Neural progenitor cell (in vitro differentiated cells): ENCODE results near the gene ALOX15. TPM values are rescaled to one million over a fixed set of nuclear protein-coding genes. Genes with fewer than 3 reads are reported as not detected.
A peak's percentile ranks its signal among the peaks of the same experiment; 100 is the strongest.
"Not testable (repeated sequence)": the region's sequence is repeated elsewhere in the genome, so short reads cannot be mapped to it uniquely, and the experiment has no call there.

Experiments used
- DNase-seq: peaks from one replicate; pipeline ENCODE4 v3.0.0-alpha.2; 2016; ENCODE audit warnings: low spot score
- H2AFZ ChIP-seq: fragments of 200-600 bp; sonication (generic); replicated peaks from 2 replicates; pipeline ENCODE4 v1.6.1; 2016; ENCODE audit warnings: antibody characterized with exemption
- H3F3A ChIP-seq: fragments of 200-600 bp; sonication (generic); 2 replicates; pipeline ENCODE4 v1.6.1; 2016; ENCODE audit warnings: antibody characterized with exemption, low read depth
- H3K27ac ChIP-seq: fragments of 200-600 bp; sonication (generic); 2 replicates; pipeline ENCODE4 v1.5.1; 2016; ENCODE audit warnings: mild to moderate bottlenecking
- H3K27me3 ChIP-seq: fragments of 200-600 bp; sonication (generic); 2 replicates; pipeline ENCODE4 v1.6.1; 2016; ENCODE audit warnings: mild to moderate bottlenecking, moderate library complexity
- H3K36me3 ChIP-seq: fragments of 200-600 bp; sonication (generic); 2 replicates; pipeline ENCODE4 v1.5.1; 2016
- H3K4me1 ChIP-seq: fragments of 200-600 bp; sonication (generic); 2 replicates; pipeline ENCODE4 v1.6.1; 2016; ENCODE audit warnings: mixed run types
- H3K4me2 ChIP-seq: fragments of 200-600 bp; sonication (generic); 2 replicates; pipeline ENCODE4 v1.6.1; 2016
- H3K4me3 ChIP-seq: fragments of 200-600 bp; sonication (generic); 2 replicates; pipeline ENCODE4 v1.5.1; 2016
- H3K79me2 ChIP-seq: fragments of 200-600 bp; sonication (generic); 2 replicates; pipeline ENCODE4 v1.6.1; 2016; ENCODE audit warnings: low read depth
- H3K9ac ChIP-seq: fragments of 200-600 bp; sonication (generic); 2 replicates; pipeline ENCODE4 v1.6.1; 2016
- H3K9me3 ChIP-seq: fragments of 200-600 bp; sonication (generic); 2 replicates; pipeline ENCODE4 v1.5.1; 2016; ENCODE audit warnings: low read depth
- H4K20me1 ChIP-seq: fragments of 200-600 bp; sonication (generic); 2 replicates; pipeline ENCODE4 v1.6.1; 2016; ENCODE audit warnings: low read depth
- H3K27ac Mint-ChIP-seq: 3 replicates; pipeline ENCODE4 v1.8.0; 2021; ENCODE audit warnings: mixed read lengths
- H3K27me3 Mint-ChIP-seq: 2 replicates; pipeline ENCODE4 v1.8.0; 2022; ENCODE audit warnings: low read depth, mild to moderate bottlenecking, inconsistent platforms, moderate library complexity, mixed read lengths; ENCODE audit not compliant: insufficient read depth
- H3K36me3 Mint-ChIP-seq: 3 replicates; pipeline ENCODE4 v1.8.0; 2021; ENCODE audit warnings: mixed read lengths
- H3K4me1 Mint-ChIP-seq: 3 replicates; pipeline ENCODE4 v1.8.0; 2021; ENCODE audit warnings: mixed read lengths
- H3K4me3 Mint-ChIP-seq: 3 replicates; pipeline ENCODE4 v1.8.0; 2021; ENCODE audit warnings: mild to moderate bottlenecking, moderate library complexity, mixed read lengths
- H3K9me3 Mint-ChIP-seq: 3 replicates; pipeline ENCODE4 v1.8.0; 2020; ENCODE audit warnings: mixed read lengths
- EZH2 ChIP-seq: fragments of 200-600 bp; sonication (generic); IDR thresholded peaks from 2 replicates; pipeline ENCODE4 v1.6.1; 2017; ENCODE audit warnings: antibody characterized with exemption, mild to moderate bottlenecking, moderate library complexity
- EZH2phosphoT487 ChIP-seq: fragments of 200-600 bp; sonication (generic); IDR thresholded peaks from 2 replicates; pipeline ENCODE4 v1.6.1; 2017; ENCODE audit warnings: antibody characterized with exemption
- total RNA-seq: library from RNA; depleted of rRNA; stranded (reverse); fragments of >200 nt; gene quantifications from 2 replicates; pipeline ENCODE4 v1.2.3, GENCODE V29; 2015; ENCODE audit warnings: low replicate concordance
- TF ChIP-seq, protein P1 (sequence below): fragments of 200-600 bp; sonication (generic); IDR thresholded peaks from 2 replicates; pipeline ENCODE4 v1.5.1; 2017; ENCODE audit warnings: antibody characterized with exemption, mild to moderate bottlenecking

The ALOX15 gene
- total RNA-seq, 1 donor from 2014 or later, result not detected

DNA sequence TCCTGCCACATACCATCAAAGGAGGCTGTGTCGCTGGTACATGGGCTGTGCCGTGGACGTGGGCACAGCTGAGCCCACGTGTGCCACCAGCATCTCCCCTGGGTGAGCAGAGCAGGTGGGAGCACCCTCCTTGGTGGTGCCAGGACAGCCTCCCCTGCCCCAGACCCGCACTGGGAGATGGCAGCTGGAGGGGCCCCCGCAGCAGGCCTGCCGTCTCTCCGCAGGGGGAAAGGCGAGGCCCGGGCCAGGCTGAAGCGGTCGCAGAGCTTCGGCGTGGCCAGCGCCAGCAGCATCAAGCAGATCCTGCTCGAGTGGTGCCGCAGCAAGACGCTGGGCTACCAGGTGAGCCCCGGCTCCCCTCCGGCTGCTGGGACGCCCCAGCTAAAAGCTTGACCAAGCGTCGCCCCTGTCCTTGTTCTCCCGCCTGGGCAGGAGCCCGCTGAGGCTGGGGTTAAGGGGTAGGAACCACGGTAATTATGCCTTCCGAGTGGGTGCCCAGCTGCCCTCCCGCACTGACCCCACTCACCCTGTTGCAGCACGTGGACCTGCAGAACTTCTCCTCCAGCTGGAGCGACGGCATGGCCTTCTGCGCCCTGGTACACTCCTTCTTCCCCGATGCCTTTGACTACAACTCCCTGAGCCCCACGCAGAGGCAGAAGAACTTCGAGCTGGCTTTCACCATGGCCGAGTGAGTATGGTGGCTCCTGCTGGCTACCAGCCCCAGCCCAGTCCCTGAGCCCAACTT is 44.7 kb downstream of the ALOX15 start:
- no peak overlapping the region for H3K27ac ChIP-seq
- no peaks in the 10 kb centered on the region for H4K20me1 ChIP-seq
- Mint-ChIP-seq H3K27me3 (peaks cover 5% of the 10 kb centered on the region), H3K4me1 (peaks cover 36% of the 10 kb centered on the region), H3K27ac (peak overlapping the region; percentile 42), H3K36me3 (peaks cover 2% of the 10 kb centered on the region), H3K4me3 (no peak overlapping the region), H3K9me3 (no peaks in the 10 kb centered on the region)
- DNase-seq, result no peak
- TF ChIP-seq EZH2phosphoT487 (no peak), EZH2 (no peak)
- TF ChIP-seq, protein P1, sequence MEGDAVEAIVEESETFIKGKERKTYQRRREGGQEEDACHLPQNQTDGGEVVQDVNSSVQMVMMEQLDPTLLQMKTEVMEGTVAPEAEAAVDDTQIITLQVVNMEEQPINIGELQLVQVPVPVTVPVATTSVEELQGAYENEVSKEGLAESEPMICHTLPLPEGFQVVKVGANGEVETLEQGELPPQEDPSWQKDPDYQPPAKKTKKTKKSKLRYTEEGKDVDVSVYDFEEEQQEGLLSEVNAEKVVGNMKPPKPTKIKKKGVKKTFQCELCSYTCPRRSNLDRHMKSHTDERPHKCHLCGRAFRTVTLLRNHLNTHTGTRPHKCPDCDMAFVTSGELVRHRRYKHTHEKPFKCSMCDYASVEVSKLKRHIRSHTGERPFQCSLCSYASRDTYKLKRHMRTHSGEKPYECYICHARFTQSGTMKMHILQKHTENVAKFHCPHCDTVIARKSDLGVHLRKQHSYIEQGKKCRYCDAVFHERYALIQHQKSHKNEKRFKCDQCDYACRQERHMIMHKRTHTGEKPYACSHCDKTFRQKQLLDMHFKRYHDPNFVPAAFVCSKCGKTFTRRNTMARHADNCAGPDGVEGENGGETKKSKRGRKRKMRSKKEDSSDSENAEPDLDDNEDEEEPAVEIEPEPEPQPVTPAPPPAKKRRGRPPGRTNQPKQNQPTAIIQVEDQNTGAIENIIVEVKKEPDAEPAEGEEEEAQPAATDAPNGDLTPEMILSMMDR, result no peak
- H3K79me2 ChIP-seq, result no peaks in the 10 kb centered on the region
- H3K4me3 ChIP-seq, result no peak overlapping the region
- H3K9ac ChIP-seq, result no peak overlapping the region
- H3K4me1 ChIP-seq, result peaks cover 25% of the 10 kb centered on the region
- peaks cover 29% of the 10 kb centered on the region for H3F3A ChIP-seq
- H3K9me3 ChIP-seq, result no peaks in the 10 kb centered on the region
- H3K36me3 ChIP-seq, result no peaks in the 10 kb centered on the region
- no peak overlapping the region for H3K4me2 ChIP-seq
- no peaks in the 10 kb centered on the region for H3K27me3 ChIP-seq
- no peak overlapping the region for H2AFZ ChIP-seq

GRCh38 chr17:4595685-4596342 is 45.7 kb downstream of the ALOX15 start:
- not testable (repeated sequence) for H3K4me3 ChIP-seq, H2AFZ ChIP-seq, H3K27ac Mint-ChIP-seq, H3K27me3 Mint-ChIP-seq, H4K20me1 ChIP-seq, H3K4me2 ChIP-seq, H3K9me3 Mint-ChIP-seq, H3K9me3 ChIP-seq, H3K36me3 ChIP-seq, H3K27ac ChIP-seq, H3K4me3 Mint-ChIP-seq, DNase-seq, H3K79me2 ChIP-seq, H3K27me3 ChIP-seq, H3K36me3 Mint-ChIP-seq, H3K9ac ChIP-seq
- peaks cover 22% of the 10 kb centered on the region for H3F3A ChIP-seq
- peaks cover 21% of the 10 kb centered on the region for H3K4me1 ChIP-seq
- peaks cover 33% of the 10 kb centered on the region for H3K4me1 Mint-ChIP-seq

DNA sequence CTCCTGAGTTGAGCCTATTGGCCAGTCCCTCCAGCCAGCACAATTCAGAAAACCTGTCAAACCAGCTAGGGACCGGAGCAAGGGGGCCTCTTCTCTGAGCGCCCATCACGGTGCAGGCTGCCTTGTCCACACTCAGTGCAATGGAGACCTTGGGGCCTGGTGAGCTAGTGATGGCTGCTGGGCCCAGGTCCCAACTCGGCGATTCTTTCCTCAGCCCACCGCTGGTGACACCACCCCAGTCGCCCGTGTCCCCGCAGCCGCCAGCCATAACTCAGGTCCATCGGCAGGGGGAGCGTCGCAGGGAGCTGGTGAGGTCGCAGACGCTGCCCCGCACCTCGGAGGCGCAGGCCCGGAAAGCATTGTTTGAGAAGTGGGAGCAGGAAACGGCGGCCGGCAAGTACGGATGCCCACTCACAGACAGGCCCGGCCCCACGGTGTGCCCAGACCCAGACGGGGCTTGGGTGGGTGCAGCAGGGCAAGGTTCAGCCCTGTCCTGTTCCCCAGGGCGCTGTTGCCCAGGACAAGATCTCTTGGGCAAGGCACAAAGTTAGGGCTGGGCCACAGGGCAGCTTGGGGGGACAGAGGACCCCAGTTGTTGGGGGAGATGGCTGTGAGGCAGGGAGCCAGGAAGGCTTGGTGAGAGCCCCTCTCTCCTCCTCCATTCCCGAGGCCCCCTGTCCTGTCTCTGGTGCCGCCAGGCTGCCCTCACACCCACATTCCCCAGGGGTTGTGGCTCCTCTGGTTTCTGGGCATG is 46.4 kb downstream of the ALOX15 start:
- Histone ChIP-seq H3F3A (peaks cover 15% of the 10 kb centered on the region), H3K9ac (no peak overlapping the region), H3K79me2 (no peaks in the 10 kb centered on the region), H3K9me3 (no peaks in the 10 kb centered on the region), H2AFZ (peak overlapping the region; percentile 23), H4K20me1 (no peaks in the 10 kb centered on the region), H3K4me3 (no peak overlapping the region), H3K27me3 (no peaks in the 10 kb centered on the region), H3K27ac (no peak overlapping the region), H3K36me3 (no peaks in the 10 kb centered on the region), H3K4me2 (no peak overlapping the region), H3K4me1 (peaks cover 14% of the 10 kb centered on the region)
- Mint-ChIP-seq H3K36me3 (peaks cover 1% of the 10 kb centered on the region), H3K9me3 (no peaks in the 10 kb centered on the region), H3K27ac (no peak overlapping the region), H3K27me3 (peaks cover 8% of the 10 kb centered on the region), H3K4me3 (no peak overlapping the region), H3K4me1 (peaks cover 26% of the 10 kb centered on the region)
- DNase-seq, result peak; percentile 85
- TF ChIP-seq, protein P1, result peak; percentile 60
- TF ChIP-seq EZH2, result no peak
